Neural cell (in vitro differentiated cells): ENCODE results near the gene SLCO2B1.

Experiments used
- CTCF ChIP-seq: fragments of 450-650 bp; IDR thresholded peaks from 2 replicates; pipeline ENCODE4 v1.5.1; 2014; ENCODE audit warnings: antibody characterized with exemption, mild to moderate bottlenecking, moderate library complexity; ENCODE audit not compliant: poor library complexity, severe bottlenecking
- EP300 ChIP-seq: fragments of 450-650 bp; conservative IDR thresholded peaks from 2 replicates; pipeline ENCODE4 v1.6.1; 2014; ENCODE audit warnings: antibody characterized with exemption, mild to moderate bottlenecking, moderate library complexity; ENCODE audit not compliant: poor library complexity, severe bottlenecking
- EZH2 ChIP-seq: fragments of 200-600, 300-800 bp; shearing (Covaris generic), sonication (generic); IDR thresholded peaks from 2 replicates; pipeline ENCODE4 v1.6.1; 2014; ENCODE audit warnings: antibody characterized with exemption, low read length, borderline replicate concordance, mild to moderate bottlenecking; ENCODE audit not compliant: insufficient read depth, poor library complexity, severe bottlenecking
- MXI1 ChIP-seq: fragments of 450-650 bp; conservative IDR thresholded peaks from 2 replicates; pipeline ENCODE4 v1.6.1; 2014; ENCODE audit warnings: antibody characterized with exemption, mild to moderate bottlenecking; ENCODE audit not compliant: poor library complexity, severe bottlenecking
- POLR2AphosphoS5 ChIP-seq: IDR thresholded peaks from 2 replicates; pipeline ENCODE4 v1.6.1; 2012
- SMC3 ChIP-seq: fragments of 450-650 bp; conservative IDR thresholded peaks from 2 replicates; pipeline ENCODE4 v1.6.1; 2014; ENCODE audit warnings: antibody characterized with exemption, mild to moderate bottlenecking, moderate library complexity; ENCODE audit not compliant: poor library complexity
- TAF1 ChIP-seq: IDR thresholded peaks from 2 replicates; pipeline ENCODE4 v1.6.1; 2012; ENCODE audit warnings: low read depth
- TF ChIP-seq, protein P1 (sequence below): IDR thresholded peaks from 2 replicates; pipeline ENCODE4 v1.6.1; 2012; ENCODE audit warnings: borderline replicate concordance

- TF ChIP-seq POLR2AphosphoS5 (no peak), CTCF (no peak), SMC3 (no peak), EP300 (no peak), TAF1 (no peak), EZH2 (no peak), MXI1 (no peak)
- TF ChIP-seq, protein P1, sequence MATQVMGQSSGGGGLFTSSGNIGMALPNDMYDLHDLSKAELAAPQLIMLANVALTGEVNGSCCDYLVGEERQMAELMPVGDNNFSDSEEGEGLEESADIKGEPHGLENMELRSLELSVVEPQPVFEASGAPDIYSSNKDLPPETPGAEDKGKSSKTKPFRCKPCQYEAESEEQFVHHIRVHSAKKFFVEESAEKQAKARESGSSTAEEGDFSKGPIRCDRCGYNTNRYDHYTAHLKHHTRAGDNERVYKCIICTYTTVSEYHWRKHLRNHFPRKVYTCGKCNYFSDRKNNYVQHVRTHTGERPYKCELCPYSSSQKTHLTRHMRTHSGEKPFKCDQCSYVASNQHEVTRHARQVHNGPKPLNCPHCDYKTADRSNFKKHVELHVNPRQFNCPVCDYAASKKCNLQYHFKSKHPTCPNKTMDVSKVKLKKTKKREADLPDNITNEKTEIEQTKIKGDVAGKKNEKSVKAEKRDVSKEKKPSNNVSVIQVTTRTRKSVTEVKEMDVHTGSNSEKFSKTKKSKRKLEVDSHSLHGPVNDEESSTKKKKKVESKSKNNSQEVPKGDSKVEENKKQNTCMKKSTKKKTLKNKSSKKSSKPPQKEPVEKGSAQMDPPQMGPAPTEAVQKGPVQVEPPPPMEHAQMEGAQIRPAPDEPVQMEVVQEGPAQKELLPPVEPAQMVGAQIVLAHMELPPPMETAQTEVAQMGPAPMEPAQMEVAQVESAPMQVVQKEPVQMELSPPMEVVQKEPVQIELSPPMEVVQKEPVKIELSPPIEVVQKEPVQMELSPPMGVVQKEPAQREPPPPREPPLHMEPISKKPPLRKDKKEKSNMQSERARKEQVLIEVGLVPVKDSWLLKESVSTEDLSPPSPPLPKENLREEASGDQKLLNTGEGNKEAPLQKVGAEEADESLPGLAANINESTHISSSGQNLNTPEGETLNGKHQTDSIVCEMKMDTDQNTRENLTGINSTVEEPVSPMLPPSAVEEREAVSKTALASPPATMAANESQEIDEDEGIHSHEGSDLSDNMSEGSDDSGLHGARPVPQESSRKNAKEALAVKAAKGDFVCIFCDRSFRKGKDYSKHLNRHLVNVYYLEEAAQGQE, result no peak
Observed at GRCh38 chr11:75238595-75239440, 87.9 kb downstream of the SLCO2B1 start.
